Measurements from ENCODE around the gene PLCD4. TPM values are rescaled to one million over a fixed set of nuclear protein-coding genes. Genes with fewer than 3 reads are reported as not detected.

Gene PLCD4
- total and polyA plus RNA-seq, 10 of the 15 experiments (the other 5 are each of a cell fraction or from before 2014, with no cell fraction given), result under 0.01 to 1.5 (median 0.23) TPM; not detected in 2

- H3K79me2 ChIP-seq (ENCODE audit: control insufficient read depth, insufficient read depth, low read length), result peaks cover 9% of the 10 kb centered on the region
- no TSS peak for BruUV-seq (replicated peaks)
- peaks cover 2 to 7% of the 10 kb centered on the region in 2 experiments for H3K36me3 ChIP-seq (ENCODE audit: control insufficient read depth in 2 of 2, insufficient read depth in 2 of 2, low read length in 1 of 2)
- RAD21 ChIA-PET (ENCODE audit: unreplicated experiment), result no interaction called here
- intact Hi-C loops (cut with micrococcal nuclease; ENCODE audit: unreplicated experiment) (no loop called here), in situ Hi-C loops (cut with MboI) (no loop called here)
- no peaks in the 10 kb centered on the region for H3K4me1 ChIP-seq (ENCODE audit: control insufficient read depth, insufficient read depth, low read length)
- SMC1A ChIA-PET (ENCODE audit: uncharacterized antibody, unreplicated experiment), result no interaction called here
- WGBS (ENCODE audit: insufficient coverage, insufficient replicate concordance, low lambda C conversion rate, missing lambda C conversion rate), result 93% methylated on average over 3 of the region's 3 CpGs
- H4K20me1 ChIP-seq (ENCODE audit: control insufficient read depth, insufficient read depth), result no peaks in the 10 kb centered on the region
- H3K9ac ChIP-seq (ENCODE audit: control insufficient read depth, insufficient read depth, low read length), result no peak overlapping the region
- POLR2A ChIA-PET, result interaction anchor here (0.6 to 2.0 kb wide), 2 partner anchors 9 to 52 kb away, joined by 3 to 4 read pairs; partner anchors contain the start of gene USP37
- CTCF ChIA-PET, result interaction anchor here (0.7 kb wide), 1 partner anchor 12 kb away, joined by 3 read pairs; no protein-coding TSS in a partner anchor
- H3K27me3 ChIP-seq (replicated peaks in 1 of 2; ENCODE audit: control insufficient read depth in 2 of 2, insufficient read depth in 2 of 2, low read length in 1 of 2), result no peaks in the 10 kb centered on the region
- no peak overlapping the region for H3K4me2 ChIP-seq (ENCODE audit: control insufficient read depth, insufficient read depth)
- DNase-seq (ENCODE audit: low read depth, low spot score) (no peak), ATAC-seq (peak; percentile 38; the same call in 1 of the 3 replicates), FAIRE-seq (no peak)
- TF ChIP-seq FOXK2 (IDR thresholded peaks at IDR 0.05), result no peak
- H3K9me3 ChIP-seq (replicated peaks; ENCODE audit: control insufficient read depth, insufficient read depth, low read length), result no peaks in the 10 kb centered on the region
- no peak overlapping the region for H3K27ac ChIP-seq (ENCODE audit: control insufficient read depth, insufficient read depth)
- no peak overlapping the region for H3K4me3 ChIP-seq
- H2AFZ ChIP-seq (ENCODE audit: control insufficient read depth, low read depth, low read length), result no peak overlapping the region
Observed at GRCh38 chr2:218558986-218559385, 48.7 kb upstream of the PLCD4 start.

GRCh38 chr2:218564056-218564455 is 43.6 kb upstream of the PLCD4 start:
- Histone ChIP-seq H3K9ac (ENCODE audit: control insufficient read depth, insufficient read depth, low read length) (no peak overlapping the region), H3K27me3 (replicated peaks in 1 of 2; ENCODE audit: control insufficient read depth in 2 of 2, insufficient read depth in 2 of 2, low read length in 1 of 2) (no peaks in the 10 kb centered on the region), H3K36me3 (ENCODE audit: control insufficient read depth in 2 of 2, insufficient read depth in 2 of 2, low read length in 1 of 2) (peaks cover 0 to 3% of the 10 kb centered on the region in 2 experiments; a peak in 2 of 4 replicates), H3K79me2 (ENCODE audit: control insufficient read depth, insufficient read depth, low read length) (peaks cover 58% of the 10 kb centered on the region), H3K4me3 (no peak overlapping the region), H3K4me1 (ENCODE audit: control insufficient read depth, insufficient read depth, low read length) (peaks cover 8% of the 10 kb centered on the region; the same call in 1 of the 2 replicates), H3K4me2 (ENCODE audit: control insufficient read depth, insufficient read depth) (no peak overlapping the region), H2AFZ (ENCODE audit: control insufficient read depth, low read depth, low read length) (no peak overlapping the region), H4K20me1 (ENCODE audit: control insufficient read depth, insufficient read depth) (no peaks in the 10 kb centered on the region), H3K9me3 (replicated peaks; ENCODE audit: control insufficient read depth, insufficient read depth, low read length) (no peaks in the 10 kb centered on the region), H3K27ac (ENCODE audit: control insufficient read depth, insufficient read depth) (no peak overlapping the region)
- DNase-seq (ENCODE audit: low read depth, low spot score), result no peak
- ATAC-seq, result no peak
- no peak for TF ChIP-seq SMAD1 (IDR thresholded peaks at IDR 0.05; ENCODE audit: low read depth, partially characterized antibody)
- no peak for TF ChIP-seq ZBED1 (IDR thresholded peaks at IDR 0.05; ENCODE audit: borderline replicate concordance)
- no peak for TF ChIP-seq RCOR1 (conservative IDR thresholded peaks at IDR 0.05; ENCODE audit: low read depth, low read length)
- no peak for TF ChIP-seq NKRF (conservative IDR thresholded peaks at IDR 0.05)
- no peak for TF ChIP-seq ESRRA (IDR thresholded peaks at IDR 0.05; ENCODE audit: low read length)
- no peak for TF ChIP-seq RBBP5 (conservative IDR thresholded peaks at IDR 0.05)
- TF ChIP-seq JUND (IDR thresholded peaks at IDR 0.05; ENCODE audit: low read depth, low read length), result no peak
- no peak for TF ChIP-seq EED (IDR thresholded peaks at IDR 0.05; ENCODE audit: low read depth)
- TF ChIP-seq MXI1 (IDR thresholded peaks at IDR 0.05; ENCODE audit: low read depth, low read length), result no peak
- FAIRE-seq, result no peak
- ChIA-PET RAD21 (ENCODE audit: unreplicated experiment) (interaction anchor here (0.9 to 1.7 kb wide), 3 partner anchors 9 to 334 kb away, joined by 3 to 6 read pairs (median 4); no protein-coding TSS in a partner anchor), POLR2A (interaction anchor here (0.8 to 2.4 kb wide), 4 partner anchors 14 to 347 kb away, joined by 3 to 5 read pairs (median 4); partner anchors contain the start of gene ARPC2), CTCF (interaction anchor here (0.6 to 2.5 kb wide), 8 partner anchors 9 to 156 kb away, joined by 3 to 11 read pairs (median 3); partner anchors contain the start of genes BCS1L and ZNF142), SMC1A (ENCODE audit: uncharacterized antibody, unreplicated experiment) (interaction anchor here (0.8 to 1.6 kb wide), 6 partner anchors 8 to 60 kb away, joined by 3 to 5 read pairs (median 3); no protein-coding TSS in a partner anchor)
- intact Hi-C loops (cut with micrococcal nuclease; ENCODE audit: unreplicated experiment), result no loop called here
- in situ Hi-C loops (cut with MboI), result no loop called here
- 67% methylated on average over 1 of the region's 1 CpG for WGBS (ENCODE audit: insufficient coverage, insufficient replicate concordance, low lambda C conversion rate, missing lambda C conversion rate)
- TSS peak; percentile 8 for BruUV-seq (replicated peaks)

Measured in GM12878 (cell line).